MCF 10A (cell line): ENCODE results near the gene WNK3. TPM values are rescaled to one million over a fixed set of nuclear protein-coding genes. Genes with fewer than 3 reads are reported as not detected.
A peak's percentile ranks its signal among the peaks of the same experiment; 100 is the strongest.

Source experiments
- BruUV-seq: library from RNA; stranded (reverse); fragments of 400-500 nt; replicated peaks from 2 replicates; lab custom pipeline; 2021; lab: Mats Ljungman, UMichigan
- CTCF ChIA-PET: fragments of 300-600 bp; sonication (Branson Sonifier 250); formaldehyde crosslinking; extraction: SDS; loops from one replicate; lab custom pipeline; 2021; ENCODE audit warnings: antibody characterized with exemption, inconsistent platforms; lab: Yijun Ruan, JAX
- POLR2A ChIA-PET: fragments of 300-600, 350-650 bp; sonication (Branson Sonifier 250); formaldehyde crosslinking; extraction: SDS; loops from one replicate; lab custom pipeline; 2020; ENCODE audit warnings: antibody characterized with exemption, inconsistent platforms; lab: Yijun Ruan, JAX
- DNase-seq: peaks from one replicate; pipeline ENCODE4 v3.0.0-alpha.2; 2018; ENCODE audit not compliant: unreplicated experiment
- H3K27ac Mint-ChIP-seq: one replicate; pipeline ENCODE4 v1.8.0; 2022; ENCODE audit warnings: mild to moderate bottlenecking, low read depth, mixed read lengths; ENCODE audit not compliant: unreplicated experiment
- H3K27me3 Mint-ChIP-seq: one replicate; pipeline ENCODE4 v1.8.0; 2022; ENCODE audit warnings: mixed read lengths; ENCODE audit not compliant: insufficient read depth, unreplicated experiment
- H3K36me3 Mint-ChIP-seq: one replicate; pipeline ENCODE4 v1.8.0; 2022; ENCODE audit warnings: mild to moderate bottlenecking, moderate library complexity, mixed read lengths; ENCODE audit not compliant: insufficient read depth, unreplicated experiment
- H3K4me1 Mint-ChIP-seq: one replicate; pipeline ENCODE4 v1.8.0; 2022; ENCODE audit warnings: mixed read lengths; ENCODE audit not compliant: insufficient read depth, unreplicated experiment
- H3K4me3 Mint-ChIP-seq: one replicate; pipeline ENCODE4 v1.8.0; 2022; ENCODE audit warnings: mild to moderate bottlenecking, moderate library complexity, mixed read lengths; ENCODE audit not compliant: unreplicated experiment
- H3K9me3 Mint-ChIP-seq: one replicate; pipeline ENCODE4 v1.8.0; 2022; ENCODE audit warnings: mixed read lengths; ENCODE audit not compliant: unreplicated experiment
- intact Hi-C: fragments of 100-400 bp; cut with micrococcal nuclease; formaldehyde crosslinking; loops from 2 replicates; pipeline ENCODE4 v1.14.1; 2022
- total RNA-seq: library from RNA; stranded (reverse); gene quantifications from 2 replicates; pipeline ENCODE4 v1.2.3, GENCODE V29; 2022
- TF ChIP-seq, protein P1 (sequence below): fragments of 200-600 bp; IDR thresholded peaks from one replicate; pipeline ENCODE4 v1.8.0; 2022; ENCODE audit warnings: antibody characterized with exemption, mild to moderate bottlenecking; ENCODE audit not compliant: unreplicated experiment

The WNK3 gene
- total RNA-seq, 1 experiment from 2014 or later, result not detected

DNA sequence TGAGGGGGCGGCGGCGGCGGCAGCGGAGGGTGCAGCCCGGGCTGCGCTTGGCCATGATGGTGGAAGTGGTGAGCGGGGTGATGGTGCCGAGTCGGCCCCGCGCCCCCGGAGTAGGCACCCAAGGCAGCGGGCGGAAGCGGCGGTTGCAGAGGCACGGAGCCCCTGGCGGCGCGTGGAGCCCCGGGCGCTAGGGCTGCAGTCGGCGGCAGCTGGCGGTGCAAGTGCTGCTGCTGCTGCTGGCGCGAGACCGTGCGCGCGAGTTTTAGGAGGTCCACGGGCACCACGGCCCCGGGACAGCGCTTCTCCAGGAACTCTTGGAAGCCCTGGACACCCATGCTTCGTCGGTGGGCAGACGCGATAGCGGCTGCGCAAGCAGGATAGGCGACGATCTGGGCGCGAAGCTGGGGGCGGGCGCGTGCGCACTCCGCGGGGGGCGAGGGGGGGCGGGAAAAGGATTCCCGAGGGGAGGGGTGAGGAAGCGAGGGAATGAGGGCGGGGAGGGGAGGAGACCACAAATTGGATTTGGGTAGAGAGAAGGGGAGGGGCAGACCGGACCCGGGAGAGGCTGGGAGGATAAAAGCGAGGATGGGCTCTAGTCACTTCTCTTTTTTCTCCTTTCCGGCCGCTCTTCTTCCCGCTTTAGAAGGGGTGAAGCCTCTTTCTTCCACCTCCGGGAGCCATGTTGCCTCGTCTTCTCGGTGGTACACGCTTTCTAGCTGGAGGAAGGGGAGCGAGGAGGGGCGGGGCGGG lies 174.8 kb downstream of the WNK3 start, which contains the start of gene FAM120C:
Gene FAM120C (minus strand): TSS at position 391 of the 750 bp plus-strand sequence. CDS start 56 bp downstream, at position 335.
- H3K4me1 Mint-ChIP-seq, result peaks cover 15% of the 10 kb centered on the region
- POLR2A ChIA-PET, result interaction anchor here (0.6 to 9.2 kb wide), 8 partner anchors 12 to 980 kb away, joined by 3 to 96 read pairs (median 3); partner anchors contain the start of genes PHF8 and TSR2
- peak within 1 kb of the TSS; percentile 57 for H3K27ac Mint-ChIP-seq
- peak within 1 kb of the TSS; percentile 71 for H3K4me3 Mint-ChIP-seq
- H3K9me3 Mint-ChIP-seq, result no peaks in the 10 kb centered on the region
- BruUV-seq, result no TSS peak
- H3K27me3 Mint-ChIP-seq, result peaks cover 56% of the 10 kb centered on the region
- intact Hi-C loops, result loop anchor here (1.0 kb wide), 1 partner anchor 139 kb away; the partner anchor contains the start of gene PHF8
- DNase-seq, result peak; percentile 77
- no peaks in the 10 kb centered on the region for H3K36me3 Mint-ChIP-seq
- CTCF ChIA-PET, result no interaction called here
- TF ChIP-seq, protein P1, sequence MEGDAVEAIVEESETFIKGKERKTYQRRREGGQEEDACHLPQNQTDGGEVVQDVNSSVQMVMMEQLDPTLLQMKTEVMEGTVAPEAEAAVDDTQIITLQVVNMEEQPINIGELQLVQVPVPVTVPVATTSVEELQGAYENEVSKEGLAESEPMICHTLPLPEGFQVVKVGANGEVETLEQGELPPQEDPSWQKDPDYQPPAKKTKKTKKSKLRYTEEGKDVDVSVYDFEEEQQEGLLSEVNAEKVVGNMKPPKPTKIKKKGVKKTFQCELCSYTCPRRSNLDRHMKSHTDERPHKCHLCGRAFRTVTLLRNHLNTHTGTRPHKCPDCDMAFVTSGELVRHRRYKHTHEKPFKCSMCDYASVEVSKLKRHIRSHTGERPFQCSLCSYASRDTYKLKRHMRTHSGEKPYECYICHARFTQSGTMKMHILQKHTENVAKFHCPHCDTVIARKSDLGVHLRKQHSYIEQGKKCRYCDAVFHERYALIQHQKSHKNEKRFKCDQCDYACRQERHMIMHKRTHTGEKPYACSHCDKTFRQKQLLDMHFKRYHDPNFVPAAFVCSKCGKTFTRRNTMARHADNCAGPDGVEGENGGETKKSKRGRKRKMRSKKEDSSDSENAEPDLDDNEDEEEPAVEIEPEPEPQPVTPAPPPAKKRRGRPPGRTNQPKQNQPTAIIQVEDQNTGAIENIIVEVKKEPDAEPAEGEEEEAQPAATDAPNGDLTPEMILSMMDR, result no peak

DNA sequence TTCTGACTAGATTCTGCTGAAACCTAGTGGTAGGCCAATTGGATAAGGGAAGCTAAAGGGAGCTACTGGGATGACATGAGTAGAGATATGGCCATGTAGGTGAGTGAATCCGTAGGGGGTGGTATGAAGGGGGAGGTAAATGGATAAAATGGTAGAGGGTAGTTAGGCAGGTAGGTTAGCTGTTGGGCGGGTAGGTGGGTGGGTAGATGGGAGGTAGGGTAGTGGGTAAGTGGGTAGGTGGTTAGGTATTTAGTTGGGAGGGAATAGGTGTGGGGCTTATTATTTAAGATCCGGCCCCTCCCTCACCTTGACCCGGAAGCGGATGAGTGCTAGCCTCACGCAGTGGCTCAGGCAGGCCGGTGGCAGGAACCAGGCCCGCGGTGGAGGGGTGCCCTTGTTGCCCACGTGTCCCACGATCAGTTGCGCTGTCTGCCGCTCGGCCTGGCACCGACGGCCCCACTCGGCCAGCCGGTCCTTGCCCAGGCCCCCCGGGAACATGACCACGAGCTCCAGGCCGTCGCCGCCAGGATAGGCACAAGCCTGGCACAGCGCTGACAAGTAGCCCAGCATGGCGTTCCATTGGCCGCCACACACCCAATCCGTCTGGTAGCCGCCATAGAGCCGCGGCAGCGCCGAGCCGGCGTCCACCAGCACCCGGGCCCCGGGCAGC lies 175.5 kb downstream of the WNK3 start:
- H3K4me3 Mint-ChIP-seq, result peak overlapping the region; percentile 71
- peaks cover 59% of the 10 kb centered on the region for H3K27me3 Mint-ChIP-seq
- H3K9me3 Mint-ChIP-seq, result no peaks in the 10 kb centered on the region
- BruUV-seq, result no TSS peak
- H3K27ac Mint-ChIP-seq, result peak overlapping the region; percentile 10
- ChIA-PET CTCF (no interaction called here), POLR2A (interaction anchor here (0.6 to 9.2 kb wide), 8 partner anchors 11 to 925 kb away, joined by 3 to 96 read pairs (median 3); partner anchors contain the start of gene PHF8)
- DNase-seq, result peak; percentile 46
- intact Hi-C loops, result no loop called here
- peaks cover 22% of the 10 kb centered on the region for H3K4me1 Mint-ChIP-seq
- TF ChIP-seq, protein P1, result no peak
- H3K36me3 Mint-ChIP-seq, result no peaks in the 10 kb centered on the region

DNA sequence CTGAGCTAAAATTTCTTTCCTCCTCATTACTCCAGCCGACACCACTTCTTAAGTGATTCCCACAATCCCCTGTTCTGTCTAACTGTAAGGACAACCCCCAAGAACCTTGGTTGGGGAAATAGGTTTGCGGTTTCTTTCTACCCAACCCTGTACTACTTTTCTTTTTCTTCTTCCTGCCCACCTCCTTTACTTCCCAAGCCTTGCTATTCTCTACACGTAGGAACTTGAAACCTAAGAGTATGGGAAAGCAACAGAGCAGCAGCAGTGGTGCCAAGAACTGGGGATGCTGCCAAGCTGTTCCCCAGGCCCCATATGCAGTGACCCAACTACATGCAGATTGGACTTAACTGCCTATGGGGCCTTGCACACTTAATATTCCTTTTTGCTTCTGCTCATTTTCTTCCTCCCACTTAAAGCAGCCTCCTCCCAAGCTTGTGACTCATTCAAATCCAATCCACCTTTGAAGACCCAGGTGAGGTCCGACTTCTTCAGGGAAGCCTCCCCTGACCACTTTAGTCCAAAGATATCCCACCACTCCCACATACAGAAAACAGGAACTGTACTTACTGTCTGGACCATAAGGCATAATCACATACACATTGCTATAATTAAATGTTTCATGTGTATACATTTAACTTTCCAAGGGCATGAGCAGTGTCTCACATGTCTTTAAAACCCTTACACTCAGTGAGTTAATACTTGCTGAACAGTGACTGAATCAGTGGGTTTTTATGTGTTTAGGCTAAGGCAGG lies 176.5 kb downstream of the WNK3 start:
- intact Hi-C loops, result no loop called here

More for the DNA sequence above, 176.5 kb downstream of the WNK3 start:
- Mint-ChIP-seq H3K4me1 (peaks cover 31% of the 10 kb centered on the region), H3K4me3 (peak overlapping the region; percentile 71), H3K9me3 (no peaks in the 10 kb centered on the region), H3K27me3 (peaks cover 64% of the 10 kb centered on the region), H3K36me3 (no peaks in the 10 kb centered on the region), H3K27ac (peak overlapping the region; percentile 10)
- BruUV-seq, result no TSS peak
- ChIA-PET CTCF (no interaction called here), POLR2A (interaction anchor here (0.6 to 9.2 kb wide), 11 partner anchors 9 to 627 kb away, joined by 3 to 96 read pairs (median 3); partner anchors contain the start of genes GNL3L and PHF8)
- DNase-seq, result peak; percentile 57
- TF ChIP-seq, protein P1, result no peak
